ENCODE data around the gene NDRG2.

DNA sequence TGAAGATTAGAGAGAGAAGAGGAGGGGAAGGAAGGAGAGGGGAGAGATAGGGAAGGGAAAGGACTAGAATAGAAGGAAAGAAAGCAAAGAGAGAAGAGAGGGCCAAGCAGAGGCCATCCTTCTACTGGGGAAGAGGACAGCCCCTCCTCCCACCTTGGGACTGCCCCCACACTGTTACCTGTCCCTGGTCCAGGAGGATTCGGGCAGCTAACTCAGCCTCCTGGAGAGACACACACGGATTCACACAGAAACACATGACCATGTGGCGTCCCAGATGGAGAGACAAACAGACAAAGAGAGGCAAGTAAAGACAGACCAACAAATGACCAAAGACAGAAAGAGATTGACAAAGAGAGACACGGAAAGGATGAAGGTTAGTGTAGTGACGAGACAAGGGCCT is 2.2 kb downstream of the NDRG2 start:
- TF ChIP-seq, protein P1, sequence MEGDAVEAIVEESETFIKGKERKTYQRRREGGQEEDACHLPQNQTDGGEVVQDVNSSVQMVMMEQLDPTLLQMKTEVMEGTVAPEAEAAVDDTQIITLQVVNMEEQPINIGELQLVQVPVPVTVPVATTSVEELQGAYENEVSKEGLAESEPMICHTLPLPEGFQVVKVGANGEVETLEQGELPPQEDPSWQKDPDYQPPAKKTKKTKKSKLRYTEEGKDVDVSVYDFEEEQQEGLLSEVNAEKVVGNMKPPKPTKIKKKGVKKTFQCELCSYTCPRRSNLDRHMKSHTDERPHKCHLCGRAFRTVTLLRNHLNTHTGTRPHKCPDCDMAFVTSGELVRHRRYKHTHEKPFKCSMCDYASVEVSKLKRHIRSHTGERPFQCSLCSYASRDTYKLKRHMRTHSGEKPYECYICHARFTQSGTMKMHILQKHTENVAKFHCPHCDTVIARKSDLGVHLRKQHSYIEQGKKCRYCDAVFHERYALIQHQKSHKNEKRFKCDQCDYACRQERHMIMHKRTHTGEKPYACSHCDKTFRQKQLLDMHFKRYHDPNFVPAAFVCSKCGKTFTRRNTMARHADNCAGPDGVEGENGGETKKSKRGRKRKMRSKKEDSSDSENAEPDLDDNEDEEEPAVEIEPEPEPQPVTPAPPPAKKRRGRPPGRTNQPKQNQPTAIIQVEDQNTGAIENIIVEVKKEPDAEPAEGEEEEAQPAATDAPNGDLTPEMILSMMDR (tag by site-specific recombination; IDR thresholded peaks at IDR 0.05): no peak
- no peak for TF ChIP-seq FEZF1 (tag by site-specific recombination; IDR thresholded peaks at IDR 0.05)
- TF ChIP-seq, protein P2, sequence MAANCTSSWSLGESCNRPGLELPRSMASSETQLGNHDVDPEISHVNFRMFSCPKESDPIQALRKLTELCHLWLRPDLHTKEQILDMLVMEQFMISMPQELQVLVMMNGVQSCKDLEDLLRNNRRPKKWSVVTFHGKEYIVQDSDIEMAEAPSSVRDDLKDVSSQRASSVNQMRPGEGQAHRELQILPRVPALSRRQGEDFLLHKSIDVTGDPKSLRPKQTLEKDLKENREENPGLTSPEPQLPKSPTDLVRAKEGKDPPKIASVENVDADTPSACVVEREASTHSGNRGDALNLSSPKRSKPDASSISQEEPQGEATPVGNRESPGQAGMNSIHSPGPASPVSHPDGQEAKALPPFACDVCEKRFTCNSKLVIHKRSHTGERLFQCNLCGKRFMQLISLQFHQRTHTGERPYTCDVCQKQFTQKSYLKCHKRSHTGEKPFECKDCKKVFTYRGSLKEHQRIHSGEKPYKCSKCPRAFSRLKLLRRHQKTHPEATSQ (tag by site-specific recombination; IDR thresholded peaks at IDR 0.05): no peak
- TF ChIP-seq, protein P3, sequence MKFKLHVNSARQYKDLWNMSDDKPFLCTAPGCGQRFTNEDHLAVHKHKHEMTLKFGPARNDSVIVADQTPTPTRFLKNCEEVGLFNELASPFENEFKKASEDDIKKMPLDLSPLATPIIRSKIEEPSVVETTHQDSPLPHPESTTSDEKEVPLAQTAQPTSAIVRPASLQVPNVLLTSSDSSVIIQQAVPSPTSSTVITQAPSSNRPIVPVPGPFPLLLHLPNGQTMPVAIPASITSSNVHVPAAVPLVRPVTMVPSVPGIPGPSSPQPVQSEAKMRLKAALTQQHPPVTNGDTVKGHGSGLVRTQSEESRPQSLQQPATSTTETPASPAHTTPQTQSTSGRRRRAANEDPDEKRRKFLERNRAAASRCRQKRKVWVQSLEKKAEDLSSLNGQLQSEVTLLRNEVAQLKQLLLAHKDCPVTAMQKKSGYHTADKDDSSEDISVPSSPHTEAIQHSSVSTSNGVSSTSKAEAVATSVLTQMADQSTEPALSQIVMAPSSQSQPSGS (tag by site-specific recombination; IDR thresholded peaks at IDR 0.05; ENCODE audit: low read depth): no peak
- TF ChIP-seq HOXA7 (CRISPR knock-in tag; IDR thresholded peaks at IDR 0.05; ENCODE audit: borderline replicate concordance): no peak
- TF ChIP-seq ZNF350 (tag by site-specific recombination; IDR thresholded peaks at IDR 0.05): no peak
- TF ChIP-seq ZNF2 (tag by site-specific recombination; IDR thresholded peaks at IDR 0.05): no peak
- no peak for TF ChIP-seq ZSCAN23 (tag by site-specific recombination; IDR thresholded peaks at IDR 0.05)
- TF ChIP-seq ZNF132 (tag by site-specific recombination; IDR thresholded peaks at IDR 0.05; ENCODE audit: borderline replicate concordance): no peak
